CD14-positive monocyte (primary cell): ENCODE measurements around the gene PIGV. TPM values are rescaled to one million over a fixed set of nuclear protein-coding genes. Genes with fewer than 3 reads are reported as not detected.

Experiments
- DNase-seq, 3 donors: peaks; one replicate each; pipeline ENCODE4 v3.0.0-alpha.2; 2011 to 2022
- H2AFZ ChIP-seq: 2 replicates; pipeline ENCODE4 v1.6.0; 2012; ENCODE audit warnings: mild to moderate bottlenecking, low read depth, low read length, inconsistent platforms; ENCODE audit not compliant: insufficient read depth, poor library complexity, severe bottlenecking
- H3K27ac ChIP-seq, 2 donors: 1 replicate in 1 of 2; 2 replicates in 1 of 2; pipeline ENCODE4 v1.5.1; 2012 to 2013; ENCODE audit warnings: low read length in 2 of 2, control low read depth in 1 of 2, inconsistent platforms in 1 of 2, low read depth in 1 of 2, mild to moderate bottlenecking in 1 of 2
- H3K27me3 ChIP-seq, 2 donors: one replicate each; pipeline versions ENCODE4 v1.6.0 to v1.6.1; 2011 to 2013; ENCODE audit warnings: low read length in 2 of 2; ENCODE audit not compliant: control insufficient read depth in 2 of 2, insufficient read depth in 2 of 2
- H3K36me3 ChIP-seq, 2 donors: replicated peaks in 1 of 2; 1 replicate in 1 of 2; 2 replicates in 1 of 2; pipeline versions ENCODE4 v1.5.1 to v1.6.1; 2012 to 2013; ENCODE audit warnings: low read length in 2 of 2, control low read depth in 1 of 2, inconsistent platforms in 1 of 2, mild to moderate bottlenecking in 1 of 2; ENCODE audit not compliant: insufficient read depth in 2 of 2, control insufficient read depth in 1 of 2
- H3K4me1 ChIP-seq, 2 donors: 1 replicate in 1 of 2; 2 replicates in 1 of 2; pipeline versions ENCODE4 v1.5.1 to v1.6.1; 2012 to 2013; ENCODE audit warnings: low read length in 2 of 2, control low read depth in 1 of 2, inconsistent platforms in 1 of 2, mild to moderate bottlenecking in 1 of 2, moderate library complexity in 1 of 2; ENCODE audit not compliant: insufficient read depth in 2 of 2, control insufficient read depth in 1 of 2
- H3K4me2 ChIP-seq: replicated peaks from 2 replicates; pipeline ENCODE3; 2012; ENCODE audit warnings: low read length, moderate library complexity, mild to moderate bottlenecking; ENCODE audit not compliant: poor library complexity, severe bottlenecking; ENCODE audit errors: extremely low read depth
- H3K4me3 ChIP-seq, 3 experiments: fragments of 200-600 bp in 1 of 3; sonication (generic) in 1 of 3; replicated peaks in 1 of 3; 1 replicate in 2 of 3; 2 replicates in 1 of 3; pipeline ENCODE4 v1.5.1; 2011 to 2013; ENCODE audit warnings: low read length in 3 of 3, mild to moderate bottlenecking in 3 of 3, control low read depth in 2 of 3, low read depth in 2 of 3, inconsistent platforms in 1 of 3, moderate library complexity in 1 of 3
- H3K79me2 ChIP-seq: 2 replicates; pipeline ENCODE4 v1.6.0; 2012; ENCODE audit warnings: mild to moderate bottlenecking, control low read depth, inconsistent platforms, low read length, moderate library complexity; ENCODE audit not compliant: insufficient read depth
- H3K9ac ChIP-seq: 2 replicates; pipeline ENCODE4 v1.6.0; 2017; ENCODE audit warnings: low read length, mild to moderate bottlenecking; ENCODE audit not compliant: insufficient read depth, poor library complexity, severe bottlenecking
- H3K9me3 ChIP-seq, 2 donors: replicated peaks in 1 of 2; 1 replicate in 1 of 2; 2 replicates in 1 of 2; pipeline versions ENCODE4 v1.5.1 to v1.6.1; 2012 to 2013; ENCODE audit warnings: low read length in 2 of 2, control low read depth in 1 of 2; ENCODE audit not compliant: control insufficient read depth in 1 of 2, insufficient read depth in 1 of 2
- H4K20me1 ChIP-seq: 2 replicates; pipeline ENCODE4 v1.6.0; 2012; ENCODE audit warnings: mild to moderate bottlenecking, low read length, control low read depth, moderate library complexity; ENCODE audit not compliant: insufficient read depth
- H3K27ac Mint-ChIP-seq, 7 donors: one replicate each; pipeline ENCODE4 v1.8.0; 2020; ENCODE audit warnings: mild to moderate bottlenecking in 7 of 7, mixed read lengths in 7 of 7, moderate library complexity in 6 of 7, inconsistent platforms in 2 of 7
- H3K27me3 Mint-ChIP-seq, 3 donors: one replicate each; pipeline ENCODE4 v1.8.0; 2021 to 2022; ENCODE audit warnings: low read depth in 3 of 3, mild to moderate bottlenecking in 3 of 3, mixed read lengths in 3 of 3, moderate library complexity in 3 of 3, inconsistent platforms in 1 of 3
- H3K36me3 Mint-ChIP-seq, 2 donors: one replicate each; pipeline ENCODE4 v1.8.0; 2020; ENCODE audit warnings: mixed read lengths in 2 of 2, inconsistent platforms in 1 of 2, mild to moderate bottlenecking in 1 of 2
- H3K4me1 Mint-ChIP-seq: one replicate; pipeline ENCODE4 v1.8.0; 2020; ENCODE audit warnings: mild to moderate bottlenecking, mixed read lengths
- H3K4me3 Mint-ChIP-seq, 2 donors: one replicate each; pipeline ENCODE4 v1.8.0; 2020; ENCODE audit warnings: mild to moderate bottlenecking in 2 of 2, mixed read lengths in 2 of 2, moderate library complexity in 1 of 2
- H3K9me3 Mint-ChIP-seq, 7 donors: one replicate each; pipeline ENCODE4 v1.8.0; 2020 to 2022; ENCODE audit warnings: mixed read lengths in 7 of 7, mild to moderate bottlenecking in 6 of 7, moderate library complexity in 6 of 7, inconsistent platforms in 2 of 7
- CTCF ChIP-seq: fragments of 200-600 bp; IDR thresholded peaks from one replicate; pipeline ENCODE4 v1.8.0; 2022; ENCODE audit warnings: antibody characterized with exemption, mild to moderate bottlenecking
- WGBS: methylation state at CpG from one replicate; pipeline ENCODE4 v1.1.5; 2013; ENCODE audit warnings: missing lambda C conversion rate; ENCODE audit not compliant: insufficient coverage; 5-methylcytosine and 5-hydroxymethylcytosine counted together
- intact Hi-C, 2 donors: fragments of 100-400 bp; cut with micrococcal nuclease; formaldehyde crosslinking; loops; one replicate each; pipeline versions ENCODE4 v1.15.0 to v1.15.1; 2023
- polyA plus RNA-seq, 3 donors: library from polyadenylated mRNA; depleted of rRNA in 1 of 3; unstranded in 2 of 3; stranded (reverse) in 1 of 3; fragments of 300-500 nt in 2 of 3; fragments of >200 nt in 1 of 3; fragmentation: Illumina TruSeq in 2 of 3; gene quantifications; 1 replicate in 2 of 3; 2 replicates in 1 of 3; pipeline ENCODE4 v1.2.3, GENCODE V29; 2012 to 2021

The PIGV gene
- polyA plus RNA-seq, 3 donors = 5.7 to 9.5 (median 8.3) TPM

- Mint-ChIP-seq H3K4me3 (no peak overlapping the region), H3K27ac (no peak overlapping the region), H3K4me1 (peaks cover 20% of the 10 kb centered on the region), H3K36me3 (peaks cover 40 to 43% of the 10 kb centered on the region in 2 donors), H3K9me3 (peaks cover 0 to 4% (median 0%) of the 10 kb centered on the region in 7 donors), H3K27me3 (no peaks in the 10 kb centered on the region)
- Histone ChIP-seq H3K27me3 (no peaks in the 10 kb centered on the region), H3K79me2 (peaks cover 14% of the 10 kb centered on the region), H3K27ac (no peak overlapping the region), H3K4me1 (peaks cover 6 to 13% of the 10 kb centered on the region in 2 donors), H4K20me1 (no peaks in the 10 kb centered on the region), H3K9me3 (no peaks in the 10 kb centered on the region), H3K36me3 (peaks cover 26 to 59% of the 10 kb centered on the region in 2 donors), H3K4me3 (no peak overlapping the region), H3K9ac (no peak overlapping the region), H3K4me2 (no peak overlapping the region), H2AFZ (no peak overlapping the region)
- no peak for TF ChIP-seq CTCF
- intact Hi-C loops = no loop called here
- WGBS = no CpG with 5 or more reads among the region's 2 CpGs
- DNase-seq = no peak
Observed at GRCh38 chr1:26792924-26793323, 5.2 kb downstream of the PIGV start.

DNA sequence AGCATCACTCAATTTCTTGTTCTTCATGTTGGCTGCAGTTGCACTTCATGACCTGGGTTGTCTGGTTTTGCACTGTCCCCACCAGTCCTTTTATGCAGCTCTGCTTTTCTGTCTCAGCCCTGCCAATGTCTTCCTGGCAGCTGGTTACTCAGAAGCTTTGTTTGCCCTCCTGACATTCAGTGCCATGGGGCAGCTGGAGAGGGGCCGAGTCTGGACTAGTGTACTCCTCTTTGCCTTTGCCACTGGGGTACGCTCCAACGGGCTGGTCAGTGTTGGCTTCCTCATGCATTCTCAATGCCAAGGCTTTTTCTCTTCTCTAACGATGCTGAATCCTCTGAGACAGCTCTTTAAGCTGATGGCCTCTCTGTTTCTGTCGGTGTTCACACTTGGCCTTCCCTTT lies 6.6 kb downstream of the PIGV start:
- Histone ChIP-seq H3K27me3 (no peaks in the 10 kb centered on the region), H3K4me3 (no peak overlapping the region), H3K9ac (no peak overlapping the region), H3K27ac (no peak overlapping the region), H3K79me2 (peaks cover 3% of the 10 kb centered on the region), H2AFZ (no peak overlapping the region), H3K9me3 (no peaks in the 10 kb centered on the region), H3K4me1 (peaks cover 0 to 2% of the 10 kb centered on the region in 2 donors), H3K4me2 (no peak overlapping the region), H4K20me1 (no peaks in the 10 kb centered on the region), H3K36me3 (peaks cover 26 to 64% of the 10 kb centered on the region in 2 donors)
- intact Hi-C loops = no loop called here
- H3K27ac Mint-ChIP-seq = no peak overlapping the region
- peaks cover 42 to 44% of the 10 kb centered on the region in 2 donors for H3K36me3 Mint-ChIP-seq
- no peak for DNase-seq
- H3K4me1 Mint-ChIP-seq = peaks cover 12% of the 10 kb centered on the region
- no peaks in the 10 kb centered on the region for H3K27me3 Mint-ChIP-seq
- 96% methylated on average over 4 of the region's 5 CpGs for WGBS
- peaks cover 0 to 4% (median 0%) of the 10 kb centered on the region in 7 donors for H3K9me3 Mint-ChIP-seq
- no peak for TF ChIP-seq CTCF
- no peak overlapping the region for H3K4me3 Mint-ChIP-seq
